ENCODE results near the gene MTERF4. TPM values are rescaled to one million over a fixed set of nuclear protein-coding genes. Genes with fewer than 3 reads are reported as not detected.
A peak's percentile ranks its signal among the peaks of the same experiment; 100 is the strongest.

MTERF4 gene
- total RNA-seq, 1 experiment from 2014 or later, result 29.0 TPM

DNA sequence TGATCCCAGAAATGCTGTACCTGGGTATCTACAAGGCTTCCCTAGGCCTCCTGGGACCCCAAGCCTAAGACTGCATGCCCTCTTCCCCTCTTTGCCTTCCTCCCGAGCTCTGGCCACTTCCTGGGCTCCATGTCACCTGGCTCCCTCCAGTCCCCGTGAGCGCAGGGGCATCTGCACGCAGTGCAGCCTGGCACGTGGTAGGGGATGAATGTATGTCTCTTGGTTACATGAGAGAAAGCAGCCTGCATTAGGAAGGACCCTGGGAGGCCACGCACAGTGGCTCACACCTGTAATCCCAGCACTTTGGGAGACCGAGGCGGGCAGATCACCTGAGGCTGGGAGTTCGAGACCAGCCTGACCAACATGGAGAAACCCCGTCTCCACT is 31.3 kb upstream of the MTERF4 start:
- DNase-seq (ENCODE audit: low spot score), result no peak

DNA sequence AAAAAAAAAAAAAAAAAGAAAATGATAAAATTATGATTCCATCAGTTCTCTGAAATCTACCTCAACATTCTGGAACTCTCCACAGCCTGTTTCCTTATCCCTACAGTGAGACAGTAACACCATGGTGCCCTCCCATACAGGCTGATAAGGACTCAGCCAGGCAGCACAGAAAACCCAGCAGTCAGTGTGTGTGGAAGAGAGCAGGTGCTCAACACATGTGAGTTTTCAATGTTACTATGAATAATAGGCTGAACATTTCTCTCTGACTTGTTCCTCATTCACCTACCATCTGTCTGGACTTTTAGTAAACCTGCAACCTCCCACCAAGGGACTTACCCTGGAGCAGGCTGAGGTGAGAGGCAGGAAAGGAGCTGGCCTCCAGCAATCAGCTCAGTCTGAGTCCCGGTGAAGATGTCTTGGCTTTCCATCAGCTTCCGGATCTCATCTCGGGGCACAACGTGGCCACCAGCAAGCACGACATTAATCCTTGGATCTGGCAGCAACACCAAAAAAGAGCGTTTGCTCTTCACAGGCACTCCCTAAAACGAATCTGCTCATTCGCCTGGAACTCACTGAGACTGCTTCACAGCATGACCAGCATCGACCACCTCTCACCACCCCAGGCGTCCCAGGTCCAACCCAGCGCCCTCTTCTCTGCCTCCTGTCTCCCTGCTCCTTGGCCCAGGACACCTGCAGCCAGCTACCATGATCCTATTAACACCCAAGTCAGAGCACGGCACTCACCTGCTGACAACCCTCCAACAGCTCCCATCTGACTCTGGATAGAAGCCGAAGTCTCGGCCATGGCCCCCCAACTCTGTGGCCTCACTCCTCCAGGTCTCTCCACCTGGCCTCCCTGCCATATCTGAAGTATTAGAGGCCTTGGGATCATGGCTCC is 30.7 kb upstream of the MTERF4 start:
- no peak for DNase-seq (ENCODE audit: low spot score)

GRCh38 chr2:241131531-241131930 is 29.4 kb upstream of the MTERF4 start:
- DNase-seq (ENCODE audit: low spot score), result no peak

- DNase-seq (ENCODE audit: low spot score), result no peak
These were observed 28.2 kb upstream of the MTERF4 start for GRCh38 chr2:241130316-241130715.

DNA sequence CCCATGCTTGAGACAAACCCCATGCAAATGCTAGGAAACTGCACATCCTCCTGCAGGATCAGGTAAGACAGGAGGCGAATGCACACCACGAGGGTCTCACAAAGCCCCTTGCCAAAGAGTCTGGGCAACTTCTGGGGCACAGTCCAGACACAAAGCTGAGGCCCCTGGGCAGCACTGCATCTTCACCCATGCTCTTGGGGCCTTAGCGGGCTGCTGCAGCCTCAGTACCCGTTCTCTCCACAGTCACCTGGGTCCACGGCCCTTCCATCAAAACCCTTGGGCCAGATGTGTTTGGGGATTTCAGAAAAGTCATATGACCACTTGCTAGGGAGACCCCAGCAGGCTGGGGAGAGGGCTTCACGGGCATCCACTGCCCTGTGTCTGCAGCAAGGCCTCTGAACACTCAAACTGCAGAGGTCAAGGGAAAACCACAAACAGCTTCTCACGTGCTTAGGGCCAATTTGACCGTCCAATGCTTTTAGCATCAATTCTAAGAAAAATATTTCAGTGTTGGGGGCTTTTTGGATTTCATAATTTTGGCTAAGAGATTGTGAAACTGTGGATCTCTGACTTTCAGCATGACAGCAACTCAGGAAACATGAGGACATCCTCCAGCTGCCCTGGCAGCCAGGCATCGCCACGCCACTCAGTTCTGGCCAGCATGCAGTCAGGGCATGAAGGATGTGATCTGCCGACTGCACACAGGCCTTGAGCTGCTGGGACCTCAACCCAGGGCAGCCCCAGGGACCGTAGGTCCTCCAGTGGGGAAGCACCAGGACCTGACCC is 27.2 kb upstream of the MTERF4 start:
- no peak for DNase-seq (ENCODE audit: low spot score)

DNA sequence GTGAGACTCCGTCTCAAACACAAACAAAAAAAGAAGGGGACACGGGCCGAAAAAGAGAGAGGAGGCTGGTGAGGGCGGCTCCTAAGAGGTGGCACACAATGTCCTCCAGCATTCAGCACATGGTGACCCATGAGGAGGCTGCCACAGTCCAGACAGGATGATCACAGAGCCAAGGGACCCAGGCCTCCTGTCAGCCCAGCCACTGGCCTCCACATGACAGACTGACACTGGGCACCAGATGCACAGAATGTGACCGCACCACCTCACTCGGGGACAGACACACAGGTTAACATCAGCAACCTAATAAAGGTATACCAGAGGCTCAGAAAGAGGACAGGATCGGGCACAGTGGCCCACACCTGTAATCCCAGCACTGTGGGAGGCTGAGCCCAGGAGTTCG is 26.2 kb upstream of the MTERF4 start:
- no peak for DNase-seq (ENCODE audit: low spot score)

DNA sequence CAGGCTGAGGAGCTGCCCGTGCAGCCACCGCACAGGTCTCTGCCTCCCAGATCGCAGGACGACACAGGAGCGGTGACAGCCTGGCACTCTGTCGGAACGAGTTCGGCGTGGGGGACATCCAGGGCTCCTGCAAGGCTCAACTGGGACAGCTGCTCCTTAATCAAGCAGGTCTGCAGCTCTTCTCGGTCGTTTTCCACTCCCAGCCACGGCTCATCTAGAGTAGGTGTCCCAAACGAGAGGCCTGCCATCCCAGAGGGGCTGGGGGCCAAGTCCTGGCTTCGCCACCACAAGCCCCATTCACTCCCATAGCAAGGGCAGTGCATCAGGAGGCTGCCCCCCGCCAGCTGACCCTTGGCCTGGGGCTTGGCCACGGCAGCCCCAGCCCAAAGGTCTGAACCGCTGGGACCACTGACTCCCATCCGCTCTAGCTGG is 24.7 kb upstream of the MTERF4 start:
- DNase-seq (ENCODE audit: low spot score), result no peak

- no peak for DNase-seq (ENCODE audit: low spot score)
These were observed 24.1 kb upstream of the MTERF4 start for GRCh38 chr2:241126201-241126611.

- DNase-seq (ENCODE audit: low spot score), result no peak
These were observed 23.5 kb upstream of the MTERF4 start for GRCh38 chr2:241125626-241126025.

DNA sequence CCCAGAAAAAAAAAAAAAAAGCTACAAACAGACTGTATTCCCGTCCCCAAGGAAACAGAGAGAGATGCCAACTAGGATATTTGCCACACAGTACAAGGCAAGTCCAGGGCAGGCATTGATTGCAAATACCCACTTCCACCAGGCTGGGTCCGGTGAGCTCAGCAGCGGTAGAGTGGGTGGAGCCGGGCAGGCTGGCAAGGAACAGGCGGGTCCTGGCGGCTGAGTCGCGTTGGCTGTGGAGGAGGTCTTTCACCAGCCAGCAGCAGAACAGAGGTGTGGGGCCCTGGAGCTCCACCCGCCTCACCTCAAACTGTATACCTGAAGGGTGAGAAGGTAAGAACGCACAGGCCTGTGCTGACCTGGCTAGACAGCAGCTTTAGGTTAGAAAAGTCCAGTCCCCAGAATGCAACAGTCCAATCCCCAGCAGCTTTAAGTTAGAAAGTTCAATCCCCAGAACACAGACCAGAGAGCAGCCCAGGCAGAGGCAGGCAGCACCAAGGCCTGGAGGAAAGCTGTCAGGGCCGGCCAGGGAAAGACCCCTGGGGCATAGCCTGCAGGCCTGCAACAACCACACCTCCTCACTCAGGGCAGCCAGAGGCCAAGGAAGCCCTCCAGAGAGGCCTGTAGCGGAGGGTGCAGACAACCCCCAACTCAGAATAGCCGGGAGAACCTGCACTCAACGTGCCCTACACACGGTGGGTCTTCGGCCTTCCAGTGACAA is 21.9 kb upstream of the MTERF4 start:
- peak; percentile 61 for DNase-seq (ENCODE audit: low spot score)

- DNase-seq (ENCODE audit: low spot score), result no peak
These were observed 20.4 kb upstream of the MTERF4 start for GRCh38 chr2:241122376-241123002.

- DNase-seq (ENCODE audit: low spot score), result no peak
These were observed 18.9 kb upstream of the MTERF4 start for GRCh38 chr2:241121008-241121407.

DNA sequence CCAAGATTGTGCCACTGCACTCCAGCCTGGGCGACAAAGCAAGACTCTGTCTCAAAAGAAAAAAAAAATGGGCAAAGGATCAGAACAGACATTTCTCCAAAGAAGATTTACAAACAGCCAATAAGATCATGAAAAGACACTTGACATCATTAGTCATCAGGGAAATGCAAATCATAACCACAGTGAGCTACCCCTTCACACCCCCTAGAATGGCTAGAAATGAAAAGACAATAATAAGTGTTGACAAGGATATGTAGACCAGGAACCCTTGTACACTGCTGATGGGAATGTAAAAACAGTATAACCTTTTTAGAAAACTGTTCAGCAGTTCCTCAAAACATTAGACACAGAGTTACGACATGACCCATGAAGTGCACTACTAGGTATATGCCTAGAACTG is 18.4 kb upstream of the MTERF4 start:
- DNase-seq (ENCODE audit: low spot score), result no peak

GRCh38 chr2:241118737-241119505 is 16.8 kb upstream of the MTERF4 start:
- no peak for DNase-seq (ENCODE audit: low spot score)

DNA sequence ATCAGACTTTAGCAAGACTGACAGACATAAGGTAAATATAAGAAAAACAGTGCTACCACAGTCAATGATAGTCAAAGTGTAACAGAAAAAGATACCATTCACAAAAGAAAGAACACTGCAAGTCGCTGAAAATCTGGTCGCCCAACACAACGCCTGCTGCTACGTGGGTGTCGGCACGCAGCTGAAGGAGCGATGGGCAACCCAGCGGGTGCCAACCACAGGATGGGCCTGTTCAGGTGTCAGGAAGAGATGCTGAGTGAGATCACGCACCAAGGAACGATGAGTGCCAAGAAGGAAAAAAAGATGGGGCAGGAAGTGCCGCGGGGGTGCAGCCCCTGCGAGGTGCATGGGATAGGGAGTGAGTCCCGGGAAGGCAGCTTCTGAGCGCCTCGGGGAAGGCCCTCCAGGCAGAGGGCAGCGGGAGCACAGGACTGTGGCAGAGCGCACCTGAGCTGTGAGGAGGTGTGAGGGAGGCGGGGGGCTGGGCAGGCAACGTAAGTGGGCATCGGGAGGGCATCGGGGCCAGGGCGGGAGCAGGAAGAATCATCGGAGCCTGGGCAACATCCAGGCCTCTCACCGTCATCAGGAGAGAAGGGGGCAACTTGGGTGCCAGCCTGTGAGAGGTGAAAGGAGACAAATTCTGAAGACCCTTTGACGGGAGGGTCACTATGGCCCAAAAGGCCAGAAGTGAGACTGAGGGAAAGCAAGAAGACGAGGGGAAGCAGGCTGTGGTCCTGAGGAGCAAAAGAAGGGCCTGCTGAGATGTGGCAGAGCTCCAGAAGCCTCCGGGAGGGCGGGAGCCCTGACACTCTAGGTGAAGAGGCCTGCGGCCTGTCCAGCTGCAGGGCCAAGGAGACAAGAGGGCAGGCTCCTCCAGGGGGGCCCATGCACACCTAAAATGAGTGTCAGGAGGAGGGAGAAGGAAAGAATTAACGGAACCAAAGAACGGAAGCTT is 14.8 kb upstream of the MTERF4 start:
- no peak for DNase-seq (ENCODE audit: low spot score)

- DNase-seq (ENCODE audit: low spot score), result no peak
These were observed 13.3 kb upstream of the MTERF4 start for GRCh38 chr2:241115361-241115760.

GRCh38 chr2:241114836-241115235 is 12.7 kb upstream of the MTERF4 start:
- no peak for DNase-seq (ENCODE audit: low spot score)

GRCh38 chr2:241112592-241112991 is 10.5 kb upstream of the MTERF4 start:
- no peak for DNase-seq (ENCODE audit: low spot score)

DNA sequence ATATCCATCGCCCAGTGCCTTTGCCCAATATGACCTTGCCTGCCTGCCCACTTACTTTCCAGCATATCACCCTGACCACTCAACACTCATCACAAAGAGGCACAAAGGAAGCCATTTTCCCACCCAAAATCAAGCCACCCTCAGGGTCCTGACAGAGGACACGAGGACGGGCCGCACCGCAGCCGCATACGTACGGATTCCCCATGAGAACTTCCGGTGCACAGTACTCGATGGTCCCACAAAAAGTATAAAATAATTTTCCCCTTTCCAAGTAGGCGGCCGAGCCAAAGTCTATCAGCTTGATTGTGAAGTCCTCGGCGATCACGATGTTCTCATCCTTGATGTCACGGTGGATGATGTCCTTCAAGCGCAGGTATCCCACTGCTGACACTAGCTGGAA is 10.0 kb upstream of the MTERF4 start:
- no peak for DNase-seq (ENCODE audit: low spot score)

- DNase-seq (ENCODE audit: low spot score), result no peak
These were observed 9.3 kb upstream of the MTERF4 start for GRCh38 chr2:241111440-241111805.
